Measurements from ENCODE around the gene SH2D4B. TPM values are rescaled to one million over a fixed set of nuclear protein-coding genes. Genes with fewer than 3 reads are reported as not detected.

Gene SH2D4B
- total RNA-seq, 1 experiment from 2014 or later = 0.07 TPM

DNA sequence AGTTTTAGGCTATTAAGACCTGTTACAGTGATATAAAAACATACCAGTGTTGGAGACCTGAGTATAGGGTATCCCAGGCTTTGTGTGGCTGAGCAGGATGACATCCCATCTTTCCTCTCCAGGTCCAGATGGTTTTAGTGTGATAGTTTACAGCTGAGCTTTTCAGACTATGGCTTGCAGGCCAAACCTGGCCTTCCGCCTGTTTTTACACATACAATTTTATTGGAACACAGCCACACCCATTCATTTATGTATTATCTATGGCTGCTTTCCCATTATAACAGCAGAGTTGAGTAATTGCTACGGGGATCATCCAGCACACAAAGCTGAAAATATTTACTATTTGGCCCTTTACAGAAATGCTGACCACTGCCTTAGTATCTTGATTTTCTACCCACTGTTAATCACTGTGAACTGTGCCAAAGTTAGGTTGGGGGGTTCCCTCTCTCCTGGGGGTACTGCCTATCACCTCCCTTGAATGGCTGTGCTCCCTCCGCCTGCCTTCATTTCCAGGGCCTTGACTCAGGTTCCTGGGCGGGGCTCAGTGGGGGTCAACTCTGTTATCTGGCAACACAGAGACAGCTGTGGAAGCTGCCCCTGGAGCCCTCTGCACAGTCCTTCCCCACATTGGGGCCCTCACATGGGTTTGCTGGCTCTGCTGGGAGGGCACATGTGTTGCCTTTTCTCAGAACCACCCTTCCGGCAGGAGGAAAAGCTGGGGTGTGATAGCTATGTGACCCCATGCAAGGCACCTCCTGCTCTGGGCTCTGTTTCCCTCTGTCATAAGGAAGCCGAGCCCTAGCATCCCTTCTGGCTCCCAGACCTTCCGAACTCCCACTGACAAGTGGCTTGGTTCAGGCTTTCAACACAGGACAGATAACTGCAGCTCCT is 40.3 kb upstream of the SH2D4B start:
- Mint-ChIP-seq H3K27me3 (ENCODE audit: low read depth) (no peaks in the 10 kb centered on the region), H3K4me3 (no peak overlapping the region), H3K9me3 (no peaks in the 10 kb centered on the region; a peak in 1 of 5 replicates), H3K4me1 (peaks cover 32 to 44% of the 10 kb centered on the region in 2 experiments), H3K27ac (peak overlapping the region in 2 of 3 experiments; percentile 16 to 35; a peak in 1 of 7 replicates), H3K36me3 (ENCODE audit: insufficient read depth in 1 of 3, low read depth in 3 of 3) (peaks cover 4 to 10% (median 4%) of the 10 kb centered on the region in 3 experiments; a peak in 4 of 7 replicates)
- TF ChIP-seq, protein P1, sequence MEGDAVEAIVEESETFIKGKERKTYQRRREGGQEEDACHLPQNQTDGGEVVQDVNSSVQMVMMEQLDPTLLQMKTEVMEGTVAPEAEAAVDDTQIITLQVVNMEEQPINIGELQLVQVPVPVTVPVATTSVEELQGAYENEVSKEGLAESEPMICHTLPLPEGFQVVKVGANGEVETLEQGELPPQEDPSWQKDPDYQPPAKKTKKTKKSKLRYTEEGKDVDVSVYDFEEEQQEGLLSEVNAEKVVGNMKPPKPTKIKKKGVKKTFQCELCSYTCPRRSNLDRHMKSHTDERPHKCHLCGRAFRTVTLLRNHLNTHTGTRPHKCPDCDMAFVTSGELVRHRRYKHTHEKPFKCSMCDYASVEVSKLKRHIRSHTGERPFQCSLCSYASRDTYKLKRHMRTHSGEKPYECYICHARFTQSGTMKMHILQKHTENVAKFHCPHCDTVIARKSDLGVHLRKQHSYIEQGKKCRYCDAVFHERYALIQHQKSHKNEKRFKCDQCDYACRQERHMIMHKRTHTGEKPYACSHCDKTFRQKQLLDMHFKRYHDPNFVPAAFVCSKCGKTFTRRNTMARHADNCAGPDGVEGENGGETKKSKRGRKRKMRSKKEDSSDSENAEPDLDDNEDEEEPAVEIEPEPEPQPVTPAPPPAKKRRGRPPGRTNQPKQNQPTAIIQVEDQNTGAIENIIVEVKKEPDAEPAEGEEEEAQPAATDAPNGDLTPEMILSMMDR (conservative IDR thresholded peaks at IDR 0.05) = no peak
- Histone ChIP-seq H3K27ac (ENCODE audit: insufficient read length, low read depth, low read length) (no peak overlapping the region), H3K4ac (ENCODE audit: low read depth, low read length) (no peak overlapping the region), H4K8ac (replicated peaks; ENCODE audit: insufficient read length, low read depth, low read length) (no peak overlapping the region), H4K5ac (ENCODE audit: insufficient read length, low read depth, low read length) (no peak overlapping the region), H4K20me1 (ENCODE audit: control insufficient read depth, insufficient read depth, insufficient read length) (no peaks in the 10 kb centered on the region), H2BK15ac (ENCODE audit: low read depth, low read length) (no peak overlapping the region), H2AFZ (ENCODE audit: low read length) (no peak overlapping the region), H3K9ac (ENCODE audit: extremely low read depth, insufficient read length, low read length) (no peak overlapping the region), H2BK5ac (ENCODE audit: insufficient read length, low read length) (no peak overlapping the region), H2AK5ac (ENCODE audit: insufficient read length, low read length) (no peak overlapping the region), H3K18ac (ENCODE audit: insufficient read length, low read depth, low read length) (no peak overlapping the region), H3K79me2 (ENCODE audit: insufficient read depth, low read length) (no peaks in the 10 kb centered on the region), H2BK12ac (ENCODE audit: insufficient read length, low read depth, low read length) (no peak overlapping the region), H3T11ph (ENCODE audit: low read length) (no peak overlapping the region), H2BK120ac (ENCODE audit: low read depth, low read length, poor library complexity, severe bottlenecking) (no peak overlapping the region), H2BK20ac (ENCODE audit: low read depth, low read length, poor library complexity, severe bottlenecking) (no peak overlapping the region), H3K27me3 (ENCODE audit: insufficient read depth, low read length) (no peaks in the 10 kb centered on the region), H3K79me1 (ENCODE audit: insufficient read depth, low read depth, low read length, poor library complexity, severe bottlenecking) (peaks cover 3% of the 10 kb centered on the region), H3K56ac (ENCODE audit: insufficient read length, low read depth, low read length) (no peak overlapping the region), H3K4me2 (ENCODE audit: insufficient read depth, insufficient read length, low read length) (no peak overlapping the region), H4K91ac (ENCODE audit: insufficient read length, low read depth, low read length) (no peak overlapping the region), H3K14ac (ENCODE audit: insufficient read depth, low read length) (no peak overlapping the region; the same call in 1 of the 2 replicates), H3K23ac (ENCODE audit: insufficient read length, low read depth, low read length) (no peak overlapping the region), H3K4me1 (ENCODE audit: insufficient read depth, low read length) (no peaks in the 10 kb centered on the region), H3K23me2 (ENCODE audit: insufficient read length, low read depth, low read length, poor library complexity, severe bottlenecking) (no peaks in the 10 kb centered on the region), H3K9me3 (ENCODE audit: control insufficient read depth, low read depth, low read length) (no peaks in the 10 kb centered on the region)
- no peak for DNase-seq
- no CpG with 5 or more reads among the region's 7 CpGs for WGBS (ENCODE audit: extremely low coverage, insufficient read length, low lambda C conversion rate)
